NCI-H345 (cell line): ENCODE results near the gene CXCL13.
"Not testable (repeated sequence)": the region's sequence is repeated elsewhere in the genome, so short reads cannot be mapped to it uniquely, and the experiment has no call there.

Experiments used
- DNase-seq: peaks from one replicate; lab custom pipeline; 2025; lab: John Stamatoyannopoulos, UW

Gene CXCL13

DNA sequence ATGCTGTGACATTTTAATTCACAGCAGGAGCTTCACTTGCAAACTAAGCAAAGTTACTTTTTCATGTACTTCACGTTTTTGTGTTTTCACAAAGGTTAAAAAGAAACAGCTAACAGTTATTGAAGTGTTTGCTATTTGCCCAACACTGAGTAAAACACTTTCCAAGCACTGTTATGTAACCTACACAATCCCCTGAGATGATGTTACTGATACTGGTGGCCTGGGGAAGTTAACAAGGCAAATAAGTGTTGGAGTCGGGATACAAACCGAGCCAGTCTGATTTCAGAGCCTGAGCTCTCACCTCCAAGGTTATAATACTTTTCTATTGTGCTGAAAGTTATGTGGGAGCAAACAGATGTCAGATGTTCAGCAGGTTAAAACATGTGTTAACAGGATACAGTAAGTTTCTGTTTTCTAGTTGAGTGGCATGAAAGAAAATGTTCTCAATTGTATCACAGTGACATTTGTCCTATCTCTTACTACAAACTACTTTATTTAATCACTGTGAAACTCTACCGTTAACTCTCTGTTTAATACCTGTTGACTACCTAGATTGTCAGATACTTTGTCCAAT, 3.9 kb upstream of the CXCL13 start:
- DNase-seq: no peak

DNA sequence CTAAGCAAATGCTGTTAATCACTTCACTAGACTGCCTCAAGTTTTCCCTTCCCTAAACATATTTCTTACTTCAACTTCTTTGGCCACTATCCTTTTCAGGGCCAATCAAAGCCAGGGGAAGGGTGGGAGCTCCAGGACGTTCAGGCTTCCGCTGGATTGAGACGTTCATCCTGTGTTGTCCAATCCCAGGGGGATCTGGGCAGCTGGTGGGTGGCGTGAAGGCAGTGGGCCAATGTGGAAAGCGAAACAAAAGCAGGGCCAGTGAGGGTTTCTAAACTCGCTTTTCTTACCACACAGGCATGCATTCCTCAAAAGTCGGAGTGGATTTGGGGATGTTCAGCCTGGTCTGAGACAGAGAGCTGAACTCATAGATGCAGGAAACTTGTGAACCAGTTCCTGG, 7.6 kb downstream of the CXCL13 start:
- DNase-seq: no peak

DNA sequence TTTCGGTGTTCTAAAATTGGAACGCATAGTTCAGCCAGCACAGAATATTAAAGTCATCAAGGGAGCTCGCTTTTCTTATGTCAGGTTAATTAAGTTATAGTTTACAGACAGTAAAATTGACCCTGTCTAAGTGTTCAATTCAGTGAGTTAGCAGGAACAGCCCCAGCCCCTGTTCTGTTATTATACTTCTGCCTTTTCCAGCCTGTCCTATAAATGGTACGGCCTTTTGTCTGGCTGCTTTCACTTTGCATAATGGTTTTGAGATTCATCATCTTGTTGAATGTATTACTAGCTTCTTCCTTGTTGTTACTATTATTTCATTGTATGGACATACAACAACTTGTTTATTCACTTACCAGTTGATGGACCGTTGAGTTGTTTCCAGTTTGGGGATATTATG, 9.5 kb downstream of the CXCL13 start:
- no peak for DNase-seq

DNA sequence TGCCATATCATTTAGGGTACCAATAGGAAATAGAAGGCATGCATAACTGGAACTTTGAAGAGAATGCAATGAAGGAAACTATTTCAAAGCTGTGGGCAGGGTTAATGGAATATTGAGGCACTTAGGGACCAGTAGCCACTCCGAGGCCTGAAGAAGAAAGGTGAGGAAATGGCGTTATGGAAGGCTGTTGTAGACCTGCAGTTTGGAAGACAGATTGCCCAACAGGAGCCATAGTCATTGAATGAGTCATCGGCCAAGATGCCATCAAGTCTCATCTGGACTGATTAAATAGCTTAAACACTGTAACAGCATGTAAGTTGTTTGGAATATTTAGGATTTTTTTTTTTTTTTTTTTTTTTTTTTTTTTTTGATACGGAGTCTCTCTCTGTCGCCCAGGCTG, 11.6 kb downstream of the CXCL13 start:
- no peak for DNase-seq

DNA sequence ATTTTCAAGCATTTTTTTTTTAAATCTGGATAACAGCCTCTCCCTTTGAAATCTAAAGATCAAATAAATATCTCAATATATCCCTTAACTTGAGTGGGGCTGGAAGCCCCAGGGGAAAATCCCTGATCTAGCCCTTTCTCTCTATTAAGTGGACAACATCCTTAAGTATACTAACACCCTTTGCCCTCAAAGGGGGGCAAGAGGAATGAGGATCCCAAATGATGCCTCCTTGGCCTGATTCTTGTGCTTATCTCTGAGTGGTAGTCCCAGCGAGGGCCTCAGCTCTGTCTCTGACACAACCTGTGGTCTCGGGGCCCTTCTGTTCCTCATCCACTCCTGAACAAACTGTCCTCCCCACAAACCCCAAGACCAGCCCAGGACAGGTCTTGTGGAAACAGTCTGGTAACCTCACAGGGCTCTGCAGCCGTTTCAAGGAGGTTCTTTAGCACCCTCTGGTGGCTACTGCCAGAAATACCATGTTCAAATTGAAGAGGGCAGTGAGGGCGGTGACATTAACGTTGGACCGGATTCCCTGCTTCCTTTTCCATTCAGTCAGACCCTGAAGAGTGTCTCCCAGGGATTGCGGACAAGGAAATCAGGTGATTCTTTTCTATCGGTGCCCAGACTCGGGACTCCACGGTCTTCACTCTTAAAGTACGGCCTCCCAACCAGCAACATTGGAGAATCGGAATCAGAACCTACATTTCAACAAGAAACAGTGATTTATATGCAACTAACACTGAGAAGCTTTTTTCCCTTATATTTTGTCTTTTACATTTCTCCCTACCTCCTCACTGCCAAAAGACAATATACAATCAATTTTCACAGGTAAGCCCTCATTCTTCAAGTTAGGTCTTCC, 13.0 kb downstream of the CXCL13 start:
- peak; percentile 69 for DNase-seq

DNA sequence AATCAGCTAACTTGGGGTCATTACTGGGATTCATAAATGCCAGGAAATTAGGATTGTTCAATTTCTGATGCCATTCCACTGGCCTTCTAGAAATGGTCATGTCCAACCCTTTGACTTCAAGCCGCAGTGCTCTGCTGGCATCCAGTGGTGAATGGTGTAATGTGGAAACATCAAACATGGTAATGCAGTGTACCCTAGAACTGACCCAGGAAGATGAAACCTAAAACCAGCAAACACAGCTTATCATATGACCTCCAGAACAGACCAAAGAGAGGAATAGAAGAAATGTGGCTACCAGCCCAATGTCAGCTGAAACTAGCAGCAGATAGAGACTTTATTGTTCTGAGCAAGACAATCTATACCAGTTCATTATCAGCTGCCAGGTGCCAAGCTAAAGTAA, 13.8 kb downstream of the CXCL13 start:
- DNase-seq: no peak

DNA sequence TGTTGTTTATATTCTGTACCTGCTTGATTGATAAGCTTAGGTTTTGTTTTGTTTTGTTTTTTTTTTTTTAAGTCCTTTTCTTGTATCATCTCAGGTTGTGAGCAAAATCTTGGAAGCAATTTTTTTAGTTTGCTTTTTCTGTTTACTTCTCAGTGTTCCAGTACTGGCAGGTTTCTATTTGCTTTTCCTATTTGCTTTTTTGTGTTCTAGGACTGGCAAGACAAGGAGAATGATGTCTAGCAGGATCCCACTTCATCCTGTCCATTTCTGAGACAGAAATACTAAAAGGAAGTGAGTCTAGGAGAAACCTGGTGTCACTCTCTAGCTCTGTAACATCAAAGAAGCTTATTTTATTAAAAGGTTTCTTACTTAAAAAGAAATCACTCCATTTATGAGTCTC, 15.6 kb downstream of the CXCL13 start:
- DNase-seq: no peak

DNA sequence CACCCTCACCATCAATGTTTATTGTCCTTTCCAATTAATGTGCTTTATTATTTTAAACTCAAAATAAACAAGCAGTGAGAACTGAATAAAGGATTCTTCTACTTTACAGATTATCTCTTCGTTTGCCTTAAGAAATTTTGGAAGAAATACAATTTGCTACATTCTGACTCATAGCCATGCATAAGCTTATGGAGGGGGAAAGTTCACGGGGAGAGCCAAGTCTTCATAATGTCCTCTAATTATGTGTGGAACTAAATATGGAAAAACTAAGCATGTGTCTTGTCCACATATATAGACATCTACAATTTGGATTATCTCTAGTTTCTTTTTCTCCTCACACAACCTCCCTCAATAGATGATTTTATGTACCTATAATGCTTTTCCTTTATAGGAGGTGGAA, 17.5 kb downstream of the CXCL13 start:
- no peak for DNase-seq

DNA sequence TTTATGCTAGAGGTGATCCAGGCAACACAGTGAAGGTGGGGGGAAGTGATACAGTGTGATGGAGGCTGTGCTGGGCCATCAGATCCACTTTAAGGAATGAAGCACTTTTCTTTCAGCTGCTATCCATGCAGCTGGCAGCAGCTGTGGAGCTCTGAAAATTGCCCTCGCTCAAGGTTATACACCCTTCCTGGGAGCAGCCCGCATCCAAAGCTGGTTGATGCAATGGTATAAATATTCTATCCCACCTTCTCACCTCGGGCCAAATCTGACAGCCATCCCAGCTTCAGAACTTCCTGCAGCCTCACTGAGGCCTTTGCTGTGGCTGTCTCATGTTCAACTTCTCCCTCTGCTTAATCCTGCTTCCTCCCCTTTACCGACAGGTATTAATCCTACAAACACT, 18.6 kb downstream of the CXCL13 start:
- DNase-seq: no peak

DNA sequence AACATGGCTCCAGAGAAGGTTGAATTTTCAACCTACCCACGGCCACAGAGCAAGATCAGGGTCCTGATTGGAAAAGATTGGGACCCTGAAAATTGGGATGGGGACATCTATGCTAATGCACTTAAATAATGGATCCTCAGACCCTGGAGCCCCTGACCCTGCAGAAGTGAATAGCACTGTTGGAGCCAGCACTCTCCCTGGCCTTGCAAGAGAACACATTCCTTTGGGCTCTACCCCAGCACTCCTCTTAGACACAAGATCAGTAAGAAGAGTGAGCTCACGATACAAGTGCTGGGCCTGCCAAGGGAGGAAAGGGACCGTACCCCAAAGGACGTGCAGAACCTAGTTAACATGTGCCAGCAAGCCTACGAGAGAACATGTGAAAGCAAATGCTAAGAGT, 19.9 kb downstream of the CXCL13 start:
- no peak for DNase-seq

DNA sequence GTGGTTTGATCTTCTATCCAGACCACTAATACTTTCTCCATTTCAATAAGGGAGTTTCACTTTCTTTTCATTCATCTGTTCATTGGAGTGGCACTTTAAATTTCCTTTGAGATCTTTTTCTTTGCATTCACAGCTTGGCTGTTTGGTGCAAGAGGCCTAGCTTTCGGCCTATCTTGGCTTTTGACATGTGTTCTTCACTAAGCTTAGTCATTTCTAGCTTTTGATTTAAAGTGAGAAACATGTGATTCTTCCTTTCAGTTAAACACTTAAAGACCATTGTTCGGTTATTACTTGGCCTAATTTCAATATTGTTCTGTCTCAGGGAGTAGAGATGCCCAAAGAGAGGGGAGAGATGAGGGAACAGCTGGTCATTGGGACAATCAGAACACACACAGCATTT, 24.3 kb downstream of the CXCL13 start:
- DNase-seq: no peak

DNA sequence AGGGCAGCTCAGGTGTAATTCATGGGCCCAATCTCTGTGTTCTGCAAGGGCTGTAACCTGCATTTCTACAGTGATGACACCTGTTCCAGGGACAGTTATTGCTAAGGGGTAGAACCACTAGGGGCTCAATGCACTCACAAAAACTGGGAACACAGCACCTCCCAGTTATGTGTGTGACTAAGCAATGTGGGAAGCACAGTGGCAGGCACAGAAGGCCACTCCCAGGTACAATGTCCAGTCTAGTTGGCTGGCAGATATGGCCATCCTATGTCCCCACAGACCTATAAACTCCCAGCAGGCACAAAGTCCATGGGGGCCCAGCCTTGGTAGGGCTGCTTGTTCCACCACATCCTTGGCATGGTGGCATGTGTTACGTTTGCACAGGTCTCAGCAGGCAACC, 25.7 kb downstream of the CXCL13 start:
- DNase-seq: no peak

DNA sequence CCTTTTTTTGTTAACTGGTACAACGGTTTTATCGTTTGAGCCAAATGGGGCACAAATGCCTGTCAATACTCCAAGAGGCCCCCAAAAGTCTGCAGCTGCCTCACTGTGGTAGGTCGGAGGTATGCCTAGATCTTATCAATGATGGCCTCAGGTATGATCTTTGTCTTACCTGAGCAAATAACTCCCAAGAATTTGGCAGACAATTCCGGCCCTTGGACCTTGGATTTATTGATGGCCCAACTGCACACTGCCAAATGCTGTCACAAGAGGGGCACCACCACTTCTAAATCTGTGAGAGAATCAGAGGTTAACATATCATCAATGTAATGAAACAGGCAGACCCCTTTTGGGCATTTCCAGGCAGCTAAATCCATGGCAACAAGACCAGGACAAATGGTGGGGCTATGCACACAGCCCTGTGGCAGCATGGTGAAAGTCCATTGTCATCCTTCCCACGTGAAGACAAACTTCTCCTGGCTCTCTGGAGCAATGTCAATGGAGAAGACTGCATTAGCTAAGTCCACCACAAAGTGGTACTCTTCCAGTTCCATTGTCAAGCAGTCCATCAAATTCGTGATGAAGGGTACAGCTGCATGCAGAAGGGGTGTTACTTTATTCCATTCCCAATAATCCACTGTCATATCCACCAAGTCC, 28.6 kb downstream of the CXCL13 start:
- DNase-seq: no peak

DNA sequence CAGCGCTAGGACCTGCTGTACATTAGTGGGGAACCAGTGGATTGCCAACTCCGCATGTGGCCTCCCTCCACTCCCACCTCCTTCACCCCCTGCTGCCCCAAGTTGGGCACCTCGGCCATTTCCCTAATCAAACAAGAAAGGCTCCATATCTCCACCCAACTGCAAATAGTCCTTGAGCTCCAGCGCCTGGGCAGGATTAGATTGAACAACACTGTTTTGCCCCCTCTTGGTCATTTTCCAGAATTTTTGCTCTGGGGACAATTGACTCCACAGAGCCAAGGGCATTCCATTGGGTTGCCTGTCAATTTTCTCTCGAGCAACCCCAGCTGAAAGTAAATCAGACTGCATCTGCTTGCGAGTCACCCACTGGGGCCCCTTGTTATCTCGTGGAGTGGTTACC, 29.6 kb downstream of the CXCL13 start:
- DNase-seq: no peak

DNA sequence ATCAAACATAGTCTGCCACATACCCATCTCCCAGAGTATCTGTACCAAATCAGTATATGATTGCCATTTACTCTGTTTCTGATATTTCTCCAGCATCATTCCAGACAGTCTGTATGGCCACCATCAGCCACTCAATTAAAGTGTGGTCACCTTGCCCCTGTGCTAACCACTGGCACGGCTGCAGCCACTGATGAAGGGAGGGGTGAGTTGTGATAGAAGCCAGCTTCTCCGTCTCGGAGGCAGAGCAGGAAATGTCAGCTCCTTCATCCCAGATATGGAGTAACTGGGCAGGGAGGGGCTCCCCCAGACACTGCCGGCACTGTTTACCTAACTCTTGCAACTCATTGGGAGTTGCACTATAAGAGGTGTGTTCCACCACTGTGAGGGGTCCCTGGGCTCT, 30.3 kb downstream of the CXCL13 start:
- DNase-seq: no peak

DNA sequence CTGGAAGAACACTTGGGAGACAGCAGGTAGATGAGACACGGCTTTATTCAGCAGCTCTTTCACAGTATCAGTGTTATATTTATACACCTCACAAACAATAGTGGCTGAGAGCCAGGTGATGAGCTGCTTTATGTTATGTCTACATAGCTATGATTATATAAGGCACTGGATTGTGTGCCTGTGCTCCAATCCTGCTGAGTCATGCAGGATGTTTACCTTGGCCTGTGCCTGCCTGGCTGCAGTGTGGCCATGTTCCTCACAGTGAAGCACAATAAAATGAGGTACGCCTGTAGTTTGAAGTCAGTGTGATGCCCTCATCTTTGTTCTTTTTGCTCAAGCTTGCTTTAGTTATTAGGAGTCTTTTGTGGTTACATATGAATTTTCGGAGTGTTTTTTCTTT, 31.3 kb downstream of the CXCL13 start:
- DNase-seq: peak; percentile 70

DNA sequence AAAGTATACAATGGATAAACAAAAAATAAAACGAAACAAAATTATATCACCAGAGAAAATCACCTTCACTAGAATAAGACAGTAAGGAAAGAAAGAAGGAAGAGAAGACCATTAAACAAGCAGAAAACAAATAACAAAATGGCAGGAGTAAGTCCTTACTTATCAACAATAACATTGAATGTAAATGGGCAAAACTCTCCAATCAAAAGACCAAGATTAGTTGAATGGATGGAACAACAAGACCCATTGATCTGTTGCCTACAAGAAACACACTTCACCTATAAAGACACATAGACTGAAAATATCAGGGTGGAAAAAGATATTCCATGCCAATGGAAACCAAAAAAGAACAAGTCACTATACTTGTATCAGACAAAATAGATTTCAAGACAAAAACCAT, 38.4 kb downstream of the CXCL13 start:
- DNase-seq: not testable (repeated sequence)

DNA sequence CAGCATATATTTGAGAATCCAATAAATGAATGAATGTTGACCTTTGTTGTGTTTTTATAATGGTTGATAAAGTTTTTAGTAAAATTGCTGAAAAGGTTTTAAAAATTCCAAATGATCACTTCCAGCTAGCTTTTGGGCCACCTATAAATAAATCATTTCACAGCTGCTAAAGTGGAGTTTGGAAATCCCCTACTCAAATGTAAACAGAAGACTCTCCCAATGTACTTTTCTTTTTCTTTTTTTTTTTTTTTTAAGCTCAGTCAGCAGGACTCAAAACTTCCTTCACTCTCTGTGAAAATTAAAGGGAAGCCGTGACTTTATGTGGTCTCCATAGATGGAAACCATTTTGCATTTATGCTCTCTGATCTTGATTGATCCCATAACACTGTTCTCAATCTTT, 45.2 kb downstream of the CXCL13 start:
- DNase-seq: no peak

DNA sequence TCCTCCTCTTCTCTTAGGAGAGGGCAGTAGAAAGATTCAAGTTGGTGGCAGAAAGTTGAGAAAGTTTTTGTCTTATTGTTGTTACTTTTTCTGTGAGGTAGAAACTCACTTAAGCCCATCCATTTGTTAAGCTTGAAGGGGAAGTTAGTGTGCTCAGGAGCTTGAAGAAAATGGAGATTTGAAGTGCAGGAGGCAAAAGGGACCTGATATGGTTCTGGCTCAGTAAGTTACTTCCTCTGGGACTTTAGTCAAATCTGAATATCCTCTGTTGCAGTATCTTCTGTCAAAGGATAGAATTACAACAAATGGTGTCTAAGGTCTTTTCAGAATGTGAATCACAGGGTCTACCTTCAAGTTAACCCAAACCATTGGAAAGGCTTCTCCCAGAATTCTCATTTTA, 46.2 kb downstream of the CXCL13 start:
- no peak for DNase-seq

DNA sequence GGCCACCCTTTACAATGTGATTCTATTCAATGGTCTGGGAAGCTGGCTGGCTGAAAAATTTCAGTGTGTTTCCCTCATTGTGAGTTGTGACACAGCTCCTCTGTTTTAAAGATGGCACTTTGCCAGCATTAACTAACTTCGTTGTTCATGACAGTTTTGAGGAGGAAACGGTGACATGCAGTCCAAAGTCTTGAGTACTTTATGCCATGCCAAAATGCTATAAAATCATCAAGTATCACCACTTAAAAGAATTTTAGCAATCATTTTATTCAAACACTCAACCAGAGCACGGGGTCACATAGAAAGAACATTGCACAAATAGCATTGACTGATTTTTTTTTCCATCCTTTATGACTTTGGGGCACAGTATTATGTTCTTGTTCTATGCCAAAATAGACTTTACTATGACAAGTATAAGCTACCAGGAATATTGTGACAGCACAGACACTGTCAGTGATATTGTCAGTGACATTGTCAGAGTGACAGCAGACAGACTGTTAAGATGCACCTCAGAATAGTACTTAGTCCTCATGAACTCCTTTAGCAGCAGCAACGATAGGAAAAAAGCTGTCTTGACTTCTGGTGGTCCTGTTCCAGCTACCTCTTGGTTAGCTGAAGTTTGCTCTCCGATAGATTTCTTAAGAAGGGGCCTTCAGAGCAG, 46.7 kb downstream of the CXCL13 start:
- no peak for DNase-seq

DNA sequence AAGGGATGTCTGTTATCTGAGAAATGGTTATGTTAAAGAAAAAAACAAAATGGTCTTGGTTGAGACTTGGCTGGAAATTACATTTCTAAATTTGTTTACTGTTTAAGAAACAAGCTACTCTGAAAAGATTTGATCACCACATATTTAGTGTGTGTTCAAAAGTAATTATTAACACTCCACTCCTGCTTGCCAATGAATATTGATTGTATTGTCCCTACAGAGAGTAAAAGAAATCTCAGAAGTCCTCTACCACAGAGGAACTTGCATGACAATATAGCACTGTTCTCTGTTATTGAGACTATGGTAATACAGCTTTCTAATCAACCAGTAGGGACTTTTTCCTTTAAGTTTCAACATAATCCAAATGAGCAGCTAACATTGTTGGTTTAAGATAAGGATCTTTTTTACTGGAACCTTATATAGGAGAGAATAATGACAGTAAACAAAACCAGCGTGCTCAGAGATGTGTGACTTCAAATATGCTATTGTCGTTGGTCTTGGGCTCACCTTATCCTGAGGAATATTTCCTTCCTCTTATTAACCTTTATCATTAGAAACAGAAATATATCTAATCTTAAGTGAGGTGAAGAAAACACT, 47.6 kb downstream of the CXCL13 start:
- DNase-seq: no peak

DNA sequence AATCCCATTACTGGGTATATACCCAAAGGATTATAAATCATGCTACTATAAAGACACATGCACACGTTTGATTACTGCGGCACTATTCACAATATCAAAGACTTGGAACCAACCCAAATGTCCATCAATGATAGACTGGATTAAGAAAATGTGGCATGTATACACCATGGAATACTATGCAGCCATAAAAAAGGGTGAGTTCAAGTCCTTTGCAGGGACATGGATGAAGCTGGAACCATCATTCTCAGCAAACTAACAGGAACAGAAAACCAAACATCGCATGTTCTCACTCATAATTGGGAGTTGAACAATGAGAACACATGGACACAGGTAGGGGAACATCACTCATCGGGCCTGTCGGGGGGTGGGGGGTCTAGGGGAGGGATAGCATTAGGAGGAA, 54.7 kb downstream of the CXCL13 start:
- DNase-seq: not testable (repeated sequence)
